Type B pancreatic cell (in vitro differentiated cells): Measurements from ENCODE around the gene SNAI3. TPM values are rescaled to one million over a fixed set of nuclear protein-coding genes. Genes with fewer than 3 reads are reported as not detected.

ENCODE experiments used
- DNase-seq: peaks from one replicate; pipeline ENCODE4 v3.0.0; 2021; ENCODE audit warnings: mixed read lengths; ENCODE audit not compliant: unreplicated experiment; ENCODE audit errors: extremely low spot score
- H3K27ac Mint-ChIP-seq: 2 replicates; pipeline ENCODE4 v1.8.0; 2021; ENCODE audit warnings: mild to moderate bottlenecking, mixed read lengths
- H3K27me3 Mint-ChIP-seq: 2 replicates; pipeline ENCODE4 v1.8.0; 2021; ENCODE audit warnings: mixed read lengths
- H3K36me3 Mint-ChIP-seq: 2 replicates; pipeline ENCODE4 v1.8.0; 2021; ENCODE audit warnings: mixed read lengths
- H3K4me1 Mint-ChIP-seq: one replicate; pipeline ENCODE4 v1.8.0; 2021; ENCODE audit warnings: mixed read lengths; ENCODE audit not compliant: unreplicated experiment
- H3K4me3 Mint-ChIP-seq: 2 replicates; pipeline ENCODE4 v1.8.0; 2021; ENCODE audit warnings: mild to moderate bottlenecking, mixed read lengths
- H3K9me3 Mint-ChIP-seq: 2 replicates; pipeline ENCODE4 v1.8.0; 2021; ENCODE audit warnings: mixed read lengths
- CTCF ChIP-seq: fragments of 200-600 bp; sonication (generic); conservative IDR thresholded peaks from 2 replicates; pipeline ENCODE4 v1.5.0; 2021; ENCODE audit warnings: antibody characterized with exemption, mild to moderate bottlenecking
- total RNA-seq: library from RNA; stranded (reverse); gene quantifications from 2 replicates; pipeline ENCODE4 v1.2.1, GENCODE V29; 2021; ENCODE audit warnings: low replicate concordance

Gene SNAI3
- total RNA-seq, 1 donor from 2014 or later: 0.68 TPM

GRCh38 chr16:88697116-88697830, 11.0 kb upstream of the SNAI3 start:
- H3K4me3 Mint-ChIP-seq: no peak overlapping the region
- H3K36me3 Mint-ChIP-seq: no peaks in the 10 kb centered on the region
- no peak for TF ChIP-seq CTCF
- no peak overlapping the region for H3K27ac Mint-ChIP-seq
- no peaks in the 10 kb centered on the region for H3K9me3 Mint-ChIP-seq
- no peaks in the 10 kb centered on the region for H3K27me3 Mint-ChIP-seq
- DNase-seq: no peak
- H3K4me1 Mint-ChIP-seq: no peaks in the 10 kb centered on the region

- no peaks in the 10 kb centered on the region for H3K27me3 Mint-ChIP-seq
- no peak overlapping the region for H3K27ac Mint-ChIP-seq
- H3K36me3 Mint-ChIP-seq: no peaks in the 10 kb centered on the region
- no peak for DNase-seq
- no peak overlapping the region for H3K4me3 Mint-ChIP-seq
- TF ChIP-seq CTCF: no peak
- no peaks in the 10 kb centered on the region for H3K4me1 Mint-ChIP-seq
- H3K9me3 Mint-ChIP-seq: no peaks in the 10 kb centered on the region
Observed at GRCh38 chr16:88696441-88696840, 10.1 kb upstream of the SNAI3 start.

GRCh38 chr16:88695753-88696152, 9.4 kb upstream of the SNAI3 start:
- Mint-ChIP-seq H3K4me3 (no peak overlapping the region), H3K27me3 (peaks cover 2% of the 10 kb centered on the region), H3K9me3 (no peaks in the 10 kb centered on the region), H3K4me1 (no peaks in the 10 kb centered on the region), H3K27ac (no peak overlapping the region), H3K36me3 (no peaks in the 10 kb centered on the region)
- no peak for TF ChIP-seq CTCF
- no peak for DNase-seq

GRCh38 chr16:88695218-88695617, 8.9 kb upstream of the SNAI3 start:
- Mint-ChIP-seq H3K4me1 (no peaks in the 10 kb centered on the region), H3K27ac (no peak overlapping the region), H3K27me3 (peaks cover 6% of the 10 kb centered on the region), H3K9me3 (no peaks in the 10 kb centered on the region), H3K4me3 (no peak overlapping the region), H3K36me3 (no peaks in the 10 kb centered on the region)
- no peak for DNase-seq
- no peak for TF ChIP-seq CTCF

- H3K36me3 Mint-ChIP-seq: no peaks in the 10 kb centered on the region
- no peaks in the 10 kb centered on the region for H3K9me3 Mint-ChIP-seq
- no peak for TF ChIP-seq CTCF
- no peaks in the 10 kb centered on the region for H3K4me1 Mint-ChIP-seq
- no peak for DNase-seq
- H3K27ac Mint-ChIP-seq: no peak overlapping the region
- peaks cover 8% of the 10 kb centered on the region for H3K27me3 Mint-ChIP-seq
- no peak overlapping the region for H3K4me3 Mint-ChIP-seq
Observed at GRCh38 chr16:88694221-88695087, 8.1 kb upstream of the SNAI3 start.
